HCT116 (cell line): ENCODE results near the gene COL23A1. TPM values are rescaled to one million over a fixed set of nuclear protein-coding genes. Genes with fewer than 3 reads are reported as not detected.
"Not testable (repeated sequence)": the region's sequence is repeated elsewhere in the genome, so short reads cannot be mapped to it uniquely, and the experiment has no call there.

Experiments
- ATAC-seq: fragments of 200-7000 bp; cut with Tn5 transposase; 2 replicates; pipeline ENCODE4 v1.9.1; 2020; ENCODE audit warnings: mild to moderate bottlenecking, moderate library complexity
- BruUV-seq: library from RNA; stranded (reverse); fragments of 400-500 nt; replicated peaks from 2 replicates; lab custom pipeline; 2021; lab: Mats Ljungman, UMichigan
- CTCF ChIA-PET: fragments of 300-600 bp; sonication (Branson Sonifier 250); formaldehyde crosslinking; loops from one replicate; lab custom pipeline; 2021; ENCODE audit warnings: antibody characterized with exemption; lab: Charles Lee
- POLR2A ChIA-PET: fragments of 300-600, 350-600 bp; sonication (Branson Sonifier 250); formaldehyde crosslinking; loops from one replicate; lab custom pipeline; 2021; ENCODE audit warnings: antibody characterized with exemption; lab: Charles Lee
- RAD21 ChIA-PET, 2 experiments: fragments of 300-600 bp; sonication (Branson Sonifier 250); formaldehyde crosslinking; loops; one replicate each; lab custom pipeline; 2023; ENCODE audit warnings: low total read pairs in 2 of 2; ENCODE audit not compliant: uncharacterized antibody in 2 of 2, unreplicated experiment in 2 of 2, low non-redundant PET in 1 of 2; lab: Charles Lee
- DNase-seq: peaks from one replicate; pipeline ENCODE4 v3.0.0-alpha.2; 2010; ENCODE audit warnings: low read depth, low spot score
- H2AFZ ChIP-seq: fragments of 200-600 bp; shearing (Covaris generic), sonication (generic); 2 replicates; pipeline ENCODE4 v1.6.1; 2017; ENCODE audit warnings: low read depth, mixed run types, mixed read lengths, antibody characterized with exemption, low read length; ENCODE audit not compliant: poor library complexity, severe bottlenecking
- H3K27ac ChIP-seq: 2 replicates; pipeline ENCODE4 v1.5.1; 2012; ENCODE audit warnings: low read depth, low read length
- H3K27me3 ChIP-seq: fragments of 200-600 bp; sonication (generic); 2 replicates; pipeline ENCODE4 v1.6.1; 2016; ENCODE audit warnings: mixed run types, low read length, mixed read lengths; ENCODE audit not compliant: insufficient read depth
- H3K36me3 ChIP-seq, 2 experiments: fragments of 200-500 bp in 1 of 2; fragments of 200-600 bp in 1 of 2; sonication (Bioruptor generic) in 1 of 2; sonication (generic) in 1 of 2; 2 replicates each; pipeline versions ENCODE4 v1.5.1 to v1.6.1; 2014 to 2016; ENCODE audit warnings: low read length in 2 of 2, inconsistent platforms in 1 of 2, mixed read lengths in 1 of 2, mixed run types in 1 of 2; ENCODE audit not compliant: insufficient read depth in 2 of 2, control insufficient read depth in 1 of 2
- H3K4me1 ChIP-seq, 2 experiments: fragments of 200-600 bp in 1 of 2; sonication (generic) in 1 of 2; 2 replicates each; pipeline versions ENCODE4 v1.5.1 to v1.6.1; 2012 to 2017; ENCODE audit warnings: low read length in 2 of 2, inconsistent platforms in 1 of 2, mild to moderate bottlenecking in 1 of 2, mixed read lengths in 1 of 2, mixed run types in 1 of 2, moderate library complexity in 1 of 2; ENCODE audit not compliant: insufficient read depth in 2 of 2, control insufficient read depth in 1 of 2
- H3K4me2 ChIP-seq: fragments of 200-600 bp; sonication (generic); 2 replicates; pipeline ENCODE4 v1.6.1; 2017; ENCODE audit warnings: mixed run types, low read length, mixed read lengths
- H3K4me3 ChIP-seq, 2 experiments: fragments of 200-600 bp in 1 of 2; sonication (generic) in 1 of 2; replicated peaks in 1 of 2; 2 replicates each; pipeline ENCODE4 v1.5.1; 2011 to 2016; ENCODE audit warnings: low read length in 2 of 2, control low read depth in 1 of 2, low read depth in 1 of 2, mild to moderate bottlenecking in 1 of 2, mixed read lengths in 1 of 2, mixed run types in 1 of 2
- H3K79me2 ChIP-seq: fragments of 200-600 bp; sonication (generic); 2 replicates; pipeline ENCODE4 v1.6.1; 2017; ENCODE audit warnings: mild to moderate bottlenecking, mixed run types, low read length, moderate library complexity, mixed read lengths; ENCODE audit not compliant: insufficient read depth
- H3K9ac ChIP-seq: fragments of 200-600 bp; sonication (generic); 2 replicates; pipeline ENCODE4 v1.6.1; 2016; ENCODE audit warnings: low read length, mixed read lengths
- H3K9me2 ChIP-seq: fragments of 200-600 bp; sonication (generic), shearing (Covaris generic); 2 replicates; pipeline ENCODE4 v1.6.1; 2017; ENCODE audit warnings: mixed run types, mild to moderate bottlenecking, moderate library complexity; ENCODE audit not compliant: insufficient read depth
- H3K9me3 ChIP-seq, 2 experiments: fragments of 200-500 bp in 1 of 2; fragments of 200-600 bp in 1 of 2; sonication (Bioruptor generic) in 1 of 2; sonication (generic) in 1 of 2; 2 replicates each; pipeline ENCODE4 v1.6.1; 2014 to 2017; ENCODE audit warnings: low read length in 2 of 2, mixed read lengths in 2 of 2, inconsistent platforms in 1 of 2, low read depth in 1 of 2, mild to moderate bottlenecking in 1 of 2, mixed run types in 1 of 2, moderate library complexity in 1 of 2; ENCODE audit not compliant: control insufficient read depth in 1 of 2, insufficient read depth in 1 of 2
- H4K20me1 ChIP-seq: fragments of 200-600 bp; sonication (generic), shearing (Covaris generic); 2 replicates; pipeline ENCODE4 v1.6.1; 2017; ENCODE audit warnings: mixed run types, mild to moderate bottlenecking, moderate library complexity; ENCODE audit not compliant: insufficient read depth
- CBX3 ChIP-seq: IDR thresholded peaks from 2 replicates; pipeline ENCODE4 v1.6.1; 2012; ENCODE audit warnings: low read depth
- ELF1 ChIP-seq: IDR thresholded peaks from 2 replicates; pipeline ENCODE4 v1.6.1; 2012; ENCODE audit warnings: low read depth, borderline replicate concordance
- EZH2 ChIP-seq: fragments of 200-600 bp; sonication (generic); IDR thresholded peaks from 2 replicates; pipeline ENCODE4 v1.6.1; 2017; ENCODE audit warnings: antibody characterized with exemption, mixed run types
- EZH2phosphoT487 ChIP-seq: fragments of 200-600 bp; IDR thresholded peaks from 2 replicates; pipeline ENCODE4 v1.6.1; 2018; ENCODE audit warnings: antibody characterized with exemption, borderline replicate concordance
- FOSL1 ChIP-seq: IDR thresholded peaks from 2 replicates; pipeline ENCODE4 v1.6.1; 2012; ENCODE audit warnings: low read depth
- POLR2AphosphoS5 ChIP-seq: IDR thresholded peaks from 2 replicates; pipeline ENCODE4 v1.6.1; 2011; ENCODE audit warnings: mild to moderate bottlenecking, low read depth, low read length, moderate library complexity
- RAD21 ChIP-seq: IDR thresholded peaks from 2 replicates; pipeline ENCODE4 v1.6.1; 2012; ENCODE audit warnings: low read depth, mild to moderate bottlenecking
- SP1 ChIP-seq: IDR thresholded peaks from 2 replicates; pipeline ENCODE4 v1.6.1; 2012; ENCODE audit warnings: low read depth
- TCF7L2 ChIP-seq: IDR thresholded peaks from 2 replicates; pipeline ENCODE4 v1.7.0; 2011; ENCODE audit warnings: borderline replicate concordance, inconsistent platforms; ENCODE audit not compliant: insufficient read depth, insufficient read length; ENCODE audit errors: extremely low read depth
- ZBTB33 ChIP-seq: IDR thresholded peaks from 2 replicates; pipeline ENCODE4 v1.6.1; 2011; ENCODE audit warnings: mild to moderate bottlenecking, low read length, moderate library complexity; ENCODE audit not compliant: insufficient replicate concordance; ENCODE audit errors: extremely low read depth
- intact Hi-C: fragments of 100-400 bp; cut with micrococcal nuclease; formaldehyde crosslinking; loops from 2 replicates; pipeline ENCODE4 v1.10.0; 2022
- total RNA-seq: library from RNA; stranded (reverse); gene quantifications from one replicate; pipeline ENCODE4 v1.2.1, GENCODE V29; 2021; ENCODE audit not compliant: unreplicated experiment

The COL23A1 gene
- total RNA-seq, 1 experiment from 2014 or later = not detected

GRCh38 chr5:178371362-178372111 is 218.7 kb downstream of the COL23A1 start:
- no peaks in the 10 kb centered on the region for H3K9me2 ChIP-seq
- no peaks in the 10 kb centered on the region for H4K20me1 ChIP-seq
- ChIA-PET CTCF (no interaction called here), POLR2A (no interaction called here), RAD21 (no interaction called here)
- H3K4me1 ChIP-seq = no peaks in the 10 kb centered on the region
- peaks cover 5% of the 10 kb centered on the region; the same call in 1 of the 2 replicates for H3K27me3 ChIP-seq
- no peaks in the 10 kb centered on the region for H3K9me3 ChIP-seq
- intact Hi-C loops = no loop called here
- no peak for TF ChIP-seq POLR2AphosphoS5
- ATAC-seq (no peak), DNase-seq (no peak)
- no peak overlapping the region for H3K4me2 ChIP-seq
- no peak overlapping the region for H2AFZ ChIP-seq
- H3K36me3 ChIP-seq = no peaks in the 10 kb centered on the region
- H3K4me3 ChIP-seq = no peak overlapping the region
- no peaks in the 10 kb centered on the region for H3K79me2 ChIP-seq
- H3K27ac ChIP-seq = no peak overlapping the region
- no TSS peak for BruUV-seq
- H3K9ac ChIP-seq = no peak overlapping the region

- Histone ChIP-seq H3K36me3 (no peaks in the 10 kb centered on the region), H3K9me3 (no peaks in the 10 kb centered on the region), H3K27ac (no peak overlapping the region), H4K20me1 (no peaks in the 10 kb centered on the region), H3K4me1 (no peaks in the 10 kb centered on the region), H3K79me2 (no peaks in the 10 kb centered on the region), H3K4me2 (no peak overlapping the region), H3K9me2 (no peaks in the 10 kb centered on the region), H3K4me3 (no peak overlapping the region), H2AFZ (no peak overlapping the region), H3K9ac (no peak overlapping the region), H3K27me3 (peaks cover 5% of the 10 kb centered on the region; the same call in 1 of the 2 replicates)
- intact Hi-C loops = no loop called here
- DNase-seq (no peak), ATAC-seq (no peak)
- TF ChIP-seq ELF1 (no peak), FOSL1 (no peak), RAD21 (no peak), ZBTB33 (no peak), EZH2phosphoT487 (no peak), EZH2 (no peak), SP1 (no peak), TCF7L2 (no peak), CBX3 (no peak), POLR2AphosphoS5 (no peak)
- CTCF ChIA-PET = no interaction called here
- BruUV-seq = no TSS peak
- RAD21 ChIA-PET = no interaction called here
- POLR2A ChIA-PET = no interaction called here
These were observed 220.1 kb downstream of the COL23A1 start for GRCh38 chr5:178370102-178370501.

- RAD21 ChIA-PET, H3K4me2 ChIP-seq, intact Hi-C loops, H3K9ac ChIP-seq, POLR2A ChIA-PET, H3K9me2 ChIP-seq, BruUV-seq, H2AFZ ChIP-seq, H3K79me2 ChIP-seq, ATAC-seq, H3K4me3 ChIP-seq, H3K27ac ChIP-seq, H3K4me1 ChIP-seq, H3K36me3 ChIP-seq, H3K9me3 ChIP-seq, H3K27me3 ChIP-seq, CTCF ChIA-PET, DNase-seq, H4K20me1 ChIP-seq: not testable (repeated sequence)
These were observed 220.7 kb downstream of the COL23A1 start for GRCh38 chr5:178369469-178369868.
